Esophagus squamous epithelium (tissue), 4 donors: ENCODE data around the gene MBOAT2.

ENCODE experiments used
- CTCF ChIP-seq, 6 experiments: fragments of 450-650 bp in 4 of 6; fragments of 200-600 bp in 2 of 6; sonication (generic) in 2 of 6; IDR thresholded peaks; one replicate each; pipeline ENCODE4 v1.5.1; 2016 to 2019; ENCODE audit warnings: antibody characterized with exemption in 6 of 6, mild to moderate bottlenecking in 4 of 6, moderate library complexity in 4 of 6
- POLR2A ChIP-seq, 4 donors: fragments of 450-650 bp; IDR thresholded peaks; one replicate each; pipeline ENCODE4 v1.6.1; 2017; ENCODE audit warnings: antibody characterized with exemption in 4 of 4, mild to moderate bottlenecking in 4 of 4, moderate library complexity in 3 of 4

- TF ChIP-seq POLR2A (IDR thresholded peaks at IDR 0.05) (no peak), CTCF (IDR thresholded peaks at IDR 0.05) (no peak)
These were observed 28.6 kb upstream of the MBOAT2 start for GRCh38 chr2:9032121-9032520.
